GM12872 (cell line): ENCODE data around the gene RPS15.

ENCODE experiments used
- CTCF ChIP-seq: IDR thresholded peaks from 3 replicates; pipeline ENCODE4 v1.5.1; 2011; ENCODE audit warnings: low read depth, mild to moderate bottlenecking, low read length, moderate library complexity; ENCODE audit not compliant: insufficient read depth

RPS15 gene

GRCh38 chr19:1488282-1488601, 50.0 kb downstream of the RPS15 start:
- no peak for TF ChIP-seq CTCF

- no peak for TF ChIP-seq CTCF
Measured at GRCh38 chr19:1489463-1490310, 51.5 kb downstream of the RPS15 start.
